Right ventricle myocardium inferior (tissue), 1 donor: ENCODE measurements around the gene STAT3. TPM values are rescaled to one million over a fixed set of nuclear protein-coding genes. Genes with fewer than 3 reads are reported as not detected.

Experiments used
- ATAC-seq: fragments of 200-7000 bp; cut with Tn5 transposase; one replicate; pipeline ENCODE4 v1.9.1; 2020; ENCODE audit warnings: mild to moderate bottlenecking, moderate library complexity
- DNase-seq: peaks from one replicate; pipeline ENCODE4 v3.0.0; 2021; ENCODE audit errors: missing footprints
- intact Hi-C: fragments of 100-400 bp; cut with DNase I; formaldehyde crosslinking; loops from one replicate; pipeline ENCODE4 v1.11.0; 2022
- total RNA-seq: library from RNA; stranded (reverse); fragmentation: NEBNext Ultra II Directional; extraction: Animal tissue kit (Norgen Biotek cat#: 25700); gene quantifications from one replicate; pipeline ENCODE4 v1.2.1, GENCODE V29; 2021
- donor health status: DM: no; HTN: yes; CAD: no; lungs with severe emphysema.

The STAT3 gene
- total RNA-seq, 1 donor from 2014 or later, result 183 TPM

- ATAC-seq, result no peak
- no peak for DNase-seq
- intact Hi-C loops, result no loop called here
Measured at GRCh38 chr17:42291129-42291528, 97.1 kb downstream of the STAT3 start.

DNA sequence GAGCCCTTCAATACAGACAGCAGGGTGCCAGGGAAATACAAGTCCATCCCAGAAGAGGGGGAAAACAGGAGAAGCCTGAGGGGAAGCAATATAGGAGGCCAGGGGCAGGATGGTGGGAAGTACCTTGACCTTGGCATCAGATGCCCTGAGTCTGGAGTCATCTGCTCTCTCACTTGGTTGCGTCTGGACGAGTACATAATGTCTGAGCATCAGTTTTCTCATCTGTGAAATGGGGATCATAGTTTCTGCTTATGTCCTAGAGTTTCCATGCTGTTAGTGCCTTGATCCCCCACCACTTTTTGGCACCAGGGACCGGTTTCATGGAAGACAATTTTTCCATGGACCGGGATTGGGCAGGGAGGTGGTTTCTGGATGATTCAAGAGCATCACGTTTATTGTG is 97.7 kb downstream of the STAT3 start:
- ATAC-seq (no peak), DNase-seq (no peak)
- intact Hi-C loops, result no loop called here

- DNase-seq, result peak; percentile 62
- ATAC-seq, result no peak
- intact Hi-C loops, result no loop called here
Measured at GRCh38 chr17:42289611-42290181, 98.5 kb downstream of the STAT3 start.

GRCh38 chr17:42288803-42289610 is 99.2 kb downstream of the STAT3 start:
- ATAC-seq (no peak), DNase-seq (peak; percentile 81)
- intact Hi-C loops, result no loop called here

GRCh38 chr17:42287977-42288802 is 100.1 kb downstream of the STAT3 start, which contains the start of gene STAT5A:
Gene STAT5A (plus strand): TSS chr17:42288498. CDS start chr17:42289412, 914 bp downstream.
- peak; percentile 96 for DNase-seq
- intact Hi-C loops, result no loop called here
- peak; percentile 92 for ATAC-seq

DNA sequence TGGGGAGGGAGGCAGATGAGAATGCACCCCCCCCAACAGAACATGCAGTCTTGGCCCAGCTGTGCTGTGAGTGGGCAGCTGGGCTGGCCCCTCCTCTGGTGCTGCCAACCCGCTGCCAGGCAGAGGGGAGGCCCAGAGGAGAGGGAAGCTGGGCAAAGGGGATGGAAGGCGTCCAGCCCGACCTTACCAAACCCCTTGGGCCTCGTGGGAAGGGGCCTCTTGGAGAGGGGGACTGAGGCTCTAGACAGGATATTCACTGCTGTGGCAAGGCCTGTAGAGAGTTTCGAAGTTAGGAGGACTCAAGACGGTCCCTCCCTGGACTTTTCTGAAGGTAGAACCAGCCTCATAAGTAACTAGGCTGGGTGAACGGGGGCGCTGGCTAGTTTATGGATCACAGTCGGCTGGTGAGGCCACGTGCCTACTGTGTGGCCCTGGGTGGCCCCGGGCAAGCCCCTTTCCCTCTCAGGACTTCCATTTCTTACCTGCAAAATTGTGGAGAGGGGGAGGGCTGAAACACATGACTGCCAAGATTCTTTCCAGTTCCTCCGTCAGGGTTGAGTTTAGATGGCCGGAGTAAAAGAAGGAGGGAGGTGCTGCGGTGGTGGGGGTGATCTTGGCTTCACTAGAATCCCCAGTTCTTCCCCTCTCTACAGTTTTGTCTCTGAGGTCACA is 100.8 kb downstream of the STAT3 start:
- peak; percentile 77 for DNase-seq
- ATAC-seq, result peak; percentile 30
- intact Hi-C loops, result no loop called here

- intact Hi-C loops, result no loop called here
- ATAC-seq (peak; percentile 29), DNase-seq (peak; percentile 79)
Measured at GRCh38 chr17:42286411-42287221, 101.6 kb downstream of the STAT3 start.

DNA sequence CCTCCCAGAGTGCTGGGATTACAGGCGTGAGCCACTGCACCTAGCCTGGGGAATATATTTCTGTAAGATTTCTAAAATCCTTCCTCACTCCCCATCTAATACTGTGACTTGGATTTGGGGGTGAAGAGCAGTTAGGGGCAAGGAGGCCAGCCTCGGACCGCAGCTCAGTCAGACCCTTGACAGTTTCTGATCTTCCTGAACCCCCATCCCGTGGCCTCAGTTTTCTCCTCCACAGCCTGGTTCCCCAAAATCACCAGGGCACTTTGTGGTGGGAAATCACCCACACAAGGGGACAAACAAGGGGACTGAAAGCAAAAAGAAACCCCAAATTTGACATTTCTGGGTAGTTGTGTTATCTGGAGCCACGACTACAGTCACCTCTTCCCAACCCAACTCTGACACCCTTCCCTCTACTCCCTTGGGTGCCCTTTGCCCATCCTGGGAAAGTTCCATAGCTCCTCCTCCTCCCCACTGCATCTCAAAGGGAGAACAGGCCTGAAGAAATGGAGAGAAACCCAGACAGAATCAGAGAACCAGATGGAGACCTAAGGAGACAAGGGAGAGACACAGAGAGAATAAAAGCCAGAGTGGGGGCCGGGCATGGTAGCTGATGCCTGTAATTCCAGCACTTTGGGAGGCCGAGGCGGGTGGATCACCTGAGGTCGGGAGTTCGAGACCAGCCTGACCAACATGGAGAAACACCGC is 102.7 kb downstream of the STAT3 start:
- DNase-seq (no peak), ATAC-seq (no peak)
- intact Hi-C loops, result no loop called here

GRCh38 chr17:42284566-42284965 is 103.7 kb downstream of the STAT3 start:
- DNase-seq, result no peak
- no peak for ATAC-seq
- intact Hi-C loops, result no loop called here

DNA sequence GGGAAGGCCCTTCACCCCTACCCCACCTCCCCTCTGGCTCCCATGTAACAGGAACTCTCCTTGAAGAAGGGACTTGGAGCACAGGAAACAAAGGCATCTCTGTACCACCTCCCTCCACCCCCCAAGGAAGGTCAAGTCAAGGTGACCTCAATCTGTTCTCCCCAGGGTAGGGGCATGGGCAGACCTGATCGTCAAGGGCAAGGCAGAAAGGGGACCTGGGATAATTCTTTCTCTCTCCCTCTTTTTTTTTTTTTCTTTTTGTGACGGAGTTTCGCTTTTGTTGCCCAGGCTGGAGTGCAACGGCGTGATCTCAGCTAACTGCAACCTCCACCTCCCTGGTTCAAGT is 104.2 kb downstream of the STAT3 start:
- DNase-seq, result no peak
- intact Hi-C loops, result no loop called here
- no peak for ATAC-seq

DNA sequence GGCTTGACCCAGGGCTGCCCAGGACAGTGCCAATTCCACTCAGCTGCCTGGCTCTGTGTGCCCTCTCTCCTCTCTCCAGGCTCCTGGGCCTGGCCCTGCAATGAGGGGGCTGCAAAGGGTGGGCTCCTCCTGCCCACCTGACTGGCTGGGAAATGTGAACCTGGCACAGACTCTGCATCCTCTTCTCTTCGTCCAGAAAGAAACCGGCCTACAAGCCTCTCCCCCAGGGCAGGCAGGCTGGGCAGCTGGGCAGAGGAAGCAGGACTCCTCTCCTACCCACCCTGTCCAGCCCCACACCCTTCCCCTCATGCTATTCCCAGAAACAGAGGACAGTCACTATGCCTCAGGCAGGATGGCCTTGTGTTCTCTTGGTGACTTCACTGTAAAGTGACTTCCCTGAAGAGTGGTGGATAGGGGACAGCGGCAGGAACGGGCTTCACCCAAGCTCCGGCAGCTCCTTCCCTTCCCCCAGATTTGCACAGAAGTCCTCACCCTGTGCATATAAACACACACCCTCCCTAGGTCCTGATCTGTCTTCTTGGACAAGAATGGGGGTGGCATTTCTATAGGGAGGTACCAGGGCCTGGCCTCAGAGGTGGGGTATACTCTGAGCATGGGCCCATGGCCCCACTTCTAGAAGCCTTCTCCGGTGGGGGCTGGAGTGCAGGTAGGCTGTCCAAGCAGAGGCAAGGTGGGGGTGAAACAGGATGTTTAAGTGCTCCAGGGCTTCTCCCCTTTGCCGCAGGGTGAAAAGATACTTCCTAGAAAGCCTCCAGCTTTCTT is 104.8 kb downstream of the STAT3 start:
- no peak for DNase-seq
- no peak for ATAC-seq
- intact Hi-C loops, result no loop called here

GRCh38 chr17:42282478-42283080 is 105.7 kb downstream of the STAT3 start:
- no peak for DNase-seq
- intact Hi-C loops, result no loop called here

DNA sequence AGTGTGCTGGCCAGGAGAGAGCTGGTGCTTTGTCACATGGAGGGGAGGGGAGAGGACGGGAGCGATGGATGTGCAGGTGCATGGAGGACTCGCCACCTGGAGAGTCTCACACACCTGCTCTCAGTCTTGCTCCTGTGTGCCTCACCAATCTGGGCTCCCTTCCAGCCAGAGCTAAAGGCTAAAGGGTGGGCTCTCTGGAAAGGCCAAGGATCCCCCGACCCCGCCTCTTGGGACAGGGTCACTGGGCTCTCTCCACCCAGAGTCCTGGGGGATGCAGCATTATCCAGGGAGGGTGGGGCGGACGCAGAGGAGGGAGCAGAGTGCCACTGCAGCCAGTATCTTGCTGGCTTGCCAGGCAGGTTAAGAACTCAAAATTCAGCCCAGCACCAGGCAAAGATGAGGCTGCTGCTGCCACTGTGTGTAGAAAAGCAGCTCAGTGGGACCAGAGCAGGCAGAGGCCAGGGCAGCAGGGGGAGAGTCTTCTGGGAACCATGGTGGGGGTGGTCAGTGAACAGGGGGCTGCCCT is 106.6 kb downstream of the STAT3 start:
- intact Hi-C loops, result no loop called here
- ATAC-seq, result no peak
- DNase-seq, result no peak

More at GRCh38 chr17:42282478-42283080, 105.7 kb downstream of the STAT3 start:
- no peak for ATAC-seq

DNA sequence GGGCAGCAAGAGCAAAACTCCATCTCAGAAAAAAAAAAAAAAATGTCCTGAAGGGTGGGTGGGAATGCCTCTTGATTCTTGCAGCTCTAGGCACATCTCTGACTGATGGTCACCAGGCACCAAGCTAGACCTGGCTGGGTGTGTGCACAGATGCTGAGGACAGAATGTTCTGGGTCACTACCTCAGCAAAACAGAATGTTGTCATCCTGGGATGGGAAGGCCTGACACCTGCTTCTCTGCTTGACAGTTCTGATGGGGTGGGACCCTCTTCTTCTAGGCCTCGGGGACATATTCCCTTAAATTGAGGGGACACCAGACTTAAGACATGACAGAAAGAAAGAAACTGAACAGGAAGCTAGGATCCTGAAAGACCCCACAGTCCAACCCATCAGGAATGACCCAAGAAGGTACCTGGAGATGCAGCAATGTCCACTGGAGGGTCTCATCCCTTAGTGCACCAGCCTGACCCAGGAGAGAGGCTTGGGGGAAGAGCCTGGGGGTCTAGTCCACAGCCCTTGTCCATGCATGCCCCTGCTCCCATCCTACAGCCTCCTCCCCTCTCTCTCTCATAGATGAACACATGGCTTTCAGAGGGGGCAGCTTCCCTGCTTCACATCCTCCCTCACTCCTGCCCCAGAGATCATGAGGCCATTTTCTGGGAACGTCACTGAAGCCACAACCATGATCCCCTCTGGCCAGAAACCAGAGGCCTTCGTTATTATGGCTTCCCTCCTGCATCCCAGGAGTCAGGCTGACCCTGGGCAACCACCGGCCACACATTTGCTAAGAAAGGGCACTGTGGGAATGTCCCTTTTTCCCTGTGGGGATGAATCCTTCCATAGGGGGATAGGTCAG is 108.2 kb downstream of the STAT3 start:
- intact Hi-C loops, result loop anchor here (10.0 kb wide), 1 partner anchor 55 kb away; no protein-coding TSS in a partner anchor
- ATAC-seq, result no peak
- no peak for DNase-seq

DNA sequence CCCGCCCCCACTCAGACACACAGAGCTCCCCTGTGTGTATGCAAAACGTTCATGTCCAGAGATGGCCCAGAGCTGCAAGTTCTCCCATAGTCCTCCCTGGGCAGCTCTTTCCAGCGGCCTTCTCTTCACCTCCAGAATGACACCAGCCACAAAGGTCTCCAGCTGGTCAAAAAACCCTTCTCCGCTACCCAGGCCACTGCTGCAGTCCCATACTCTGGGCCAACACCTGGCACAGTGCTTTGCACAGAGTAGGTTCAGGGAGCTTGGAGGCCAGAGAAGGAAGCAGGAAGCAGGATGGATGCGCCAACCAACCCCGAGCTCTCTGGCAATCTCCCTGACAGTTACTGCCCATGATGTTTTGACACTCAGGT is 110.9 kb downstream of the STAT3 start:
- no peak for DNase-seq
- intact Hi-C loops, result loop anchor here (10.0 kb wide), 1 partner anchor 53 kb away; no protein-coding TSS in a partner anchor
- ATAC-seq, result no peak
